Stimulated activated CD8-positive, alpha-beta memory T cell treated with anti-CD3 and anti-CD28 coated beads, Interleukin-7, amount 100 ng/mL, for 48 hours (primary cell): ENCODE data around the gene MYO15B.

ENCODE experiments used
- DNase-seq, 2 donors: peaks; one replicate each; pipeline ENCODE4 v3.0.0-alpha.2; 2020; ENCODE audit warnings: low read depth in 1 of 2; ENCODE audit errors: extremely low read depth in 1 of 2

Gene MYO15B

DNA sequence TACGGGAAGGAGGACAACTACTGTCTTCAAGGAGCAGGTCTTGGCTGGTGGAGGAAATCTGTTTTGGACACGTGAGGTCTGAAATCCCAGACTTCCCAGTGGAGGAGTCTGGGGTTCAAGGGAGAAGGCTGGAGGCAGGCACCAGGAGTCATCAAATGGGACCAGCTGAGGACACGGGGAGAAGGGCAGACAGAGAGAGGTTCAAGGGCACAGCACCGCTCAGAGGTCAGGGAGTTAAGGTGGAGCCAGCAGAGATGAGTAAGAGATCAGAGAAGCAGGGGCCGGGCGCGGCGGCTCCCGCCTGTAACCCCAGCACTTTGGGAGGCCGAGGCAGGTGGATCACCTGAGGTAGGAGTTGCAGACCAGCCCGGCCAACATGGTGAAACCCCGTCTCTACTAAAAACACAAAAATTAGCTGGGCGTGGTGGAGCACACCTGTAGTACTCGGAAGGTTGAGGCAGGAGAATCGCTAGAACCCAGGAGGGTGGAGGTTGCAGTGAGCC lies 35.2 kb downstream of the MYO15B start:
- no peak for DNase-seq

DNA sequence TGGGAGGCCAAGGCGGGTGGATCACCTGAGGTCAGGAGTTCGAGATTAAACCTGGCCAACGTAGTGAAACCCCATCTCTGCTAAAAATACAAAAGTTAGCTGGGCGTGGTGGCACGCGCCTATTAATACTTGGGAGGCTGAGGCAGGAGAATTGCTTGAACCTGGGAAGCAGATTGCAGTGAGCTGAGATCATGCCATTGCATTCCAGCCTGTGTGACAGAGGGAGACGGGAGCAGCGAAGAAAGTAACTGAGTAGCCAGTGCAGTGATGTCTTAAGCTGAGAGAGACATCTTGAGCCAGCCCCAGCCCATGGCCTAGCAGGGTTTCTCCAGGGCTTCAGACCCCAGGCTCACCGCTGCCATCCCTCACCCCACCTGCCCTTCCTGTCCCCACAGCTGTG lies 35.8 kb downstream of the MYO15B start:
- no peak for DNase-seq

DNA sequence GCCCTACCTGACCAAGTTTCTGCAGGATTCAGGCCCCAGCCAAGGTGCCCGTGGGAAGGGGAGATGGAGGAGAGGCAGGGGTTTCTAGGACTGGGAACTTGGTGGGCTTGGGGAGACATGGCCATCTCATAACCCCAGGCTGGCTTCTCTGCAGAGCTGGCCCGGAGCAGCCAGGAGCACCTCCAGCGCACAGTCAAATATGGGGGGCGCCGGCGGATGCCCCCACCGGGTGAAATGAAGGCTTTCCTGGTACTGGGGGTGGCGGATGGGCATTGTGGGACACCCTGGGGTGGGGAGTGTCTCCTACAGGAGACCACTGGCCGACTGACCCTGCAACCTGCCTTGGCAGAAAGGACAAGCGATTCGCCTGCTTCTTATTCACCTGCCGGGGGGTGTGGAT lies 36.4 kb downstream of the MYO15B start:
- no peak for DNase-seq

DNA sequence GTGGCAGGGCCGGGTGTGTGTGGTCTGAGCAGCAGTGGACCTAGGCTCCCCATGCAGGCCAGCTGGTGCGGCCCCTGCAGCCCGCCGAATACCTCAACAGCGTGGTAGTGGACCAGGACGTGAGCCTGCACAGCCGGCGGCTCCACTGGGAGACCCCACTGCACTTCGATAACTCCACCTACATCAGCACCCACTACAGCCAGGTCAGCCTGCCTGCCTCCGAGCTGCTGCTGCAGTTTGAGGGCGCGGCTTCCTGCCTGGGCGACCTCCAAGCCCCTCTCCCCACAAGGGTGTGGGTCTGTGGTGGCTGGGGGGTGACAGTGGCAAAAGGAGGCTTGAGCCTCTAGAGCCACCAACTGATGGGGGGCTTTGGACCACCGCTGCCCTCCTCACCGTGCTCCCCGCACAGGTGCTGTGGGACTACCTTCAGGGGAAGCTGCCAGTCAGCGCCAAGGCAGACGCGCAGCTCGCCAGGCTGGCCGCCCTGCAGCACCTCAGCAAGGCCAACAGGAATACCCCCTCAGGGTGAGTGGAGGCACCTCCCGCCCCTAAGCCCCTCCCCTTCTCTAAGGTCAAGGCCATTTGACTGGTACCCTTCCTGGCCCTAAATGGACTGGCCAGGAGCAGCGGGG lies 37.2 kb downstream of the MYO15B start:
- no peak for DNase-seq

DNA sequence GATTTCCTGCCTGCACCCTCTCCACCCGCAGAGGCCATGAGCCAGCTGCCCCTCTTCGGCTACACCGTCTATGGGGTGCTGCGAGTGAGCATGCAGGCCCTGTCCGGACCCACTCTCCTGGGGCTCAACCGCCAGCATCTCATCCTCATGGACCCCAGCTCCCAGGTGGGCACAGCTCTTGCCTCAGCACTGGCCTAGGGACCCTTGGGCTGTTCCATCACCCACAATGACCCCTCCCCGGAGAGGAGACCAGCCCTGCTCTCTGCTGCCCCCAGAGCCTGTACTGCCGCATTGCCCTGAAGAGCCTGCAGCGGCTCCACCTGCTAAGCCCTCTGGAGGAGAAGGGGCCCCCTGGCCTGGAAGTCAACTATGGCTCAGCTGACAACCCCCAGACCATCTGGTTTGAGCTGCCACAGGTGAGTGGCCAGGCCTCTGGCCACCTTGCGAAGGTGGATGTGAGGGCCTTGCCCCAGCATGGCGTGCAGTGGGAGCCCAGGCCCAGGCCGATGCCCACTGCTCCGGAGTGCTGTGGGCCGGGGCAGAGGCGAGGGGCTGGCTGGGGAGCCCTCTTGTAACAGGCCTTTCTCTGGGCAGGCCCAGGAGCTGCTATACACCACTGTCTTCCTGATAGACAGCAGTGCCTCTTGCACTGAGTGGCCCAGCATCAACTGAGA lies 38.4 kb downstream of the MYO15B start:
- no peak for DNase-seq

DNA sequence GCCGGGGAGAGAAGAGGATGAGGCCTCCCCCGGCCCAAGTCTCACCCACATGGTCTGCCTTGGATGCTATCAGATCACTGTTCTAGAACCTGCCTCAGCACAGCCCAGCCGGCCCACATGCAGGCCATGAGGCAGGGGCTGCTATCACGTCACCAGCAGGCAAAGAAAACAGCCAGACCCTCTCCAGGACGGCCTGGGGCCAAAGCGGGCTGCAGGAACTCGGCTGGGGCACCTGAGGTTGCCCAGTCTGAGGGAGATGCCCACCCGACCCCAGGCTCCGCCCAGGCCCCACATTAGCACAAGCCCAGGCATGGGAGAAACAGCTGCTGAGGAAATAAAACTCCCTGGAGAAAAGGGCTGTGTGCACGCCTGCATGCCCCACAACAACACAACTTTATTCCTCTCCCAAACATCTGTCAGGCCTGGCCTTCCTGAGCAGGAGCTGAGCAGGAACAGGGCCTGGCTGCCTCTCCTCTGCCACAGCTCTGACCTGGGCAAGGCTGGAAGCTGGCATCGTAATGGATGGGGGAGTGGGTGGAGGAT lies 39.0 kb downstream of the MYO15B start:
- no peak for DNase-seq

DNA sequence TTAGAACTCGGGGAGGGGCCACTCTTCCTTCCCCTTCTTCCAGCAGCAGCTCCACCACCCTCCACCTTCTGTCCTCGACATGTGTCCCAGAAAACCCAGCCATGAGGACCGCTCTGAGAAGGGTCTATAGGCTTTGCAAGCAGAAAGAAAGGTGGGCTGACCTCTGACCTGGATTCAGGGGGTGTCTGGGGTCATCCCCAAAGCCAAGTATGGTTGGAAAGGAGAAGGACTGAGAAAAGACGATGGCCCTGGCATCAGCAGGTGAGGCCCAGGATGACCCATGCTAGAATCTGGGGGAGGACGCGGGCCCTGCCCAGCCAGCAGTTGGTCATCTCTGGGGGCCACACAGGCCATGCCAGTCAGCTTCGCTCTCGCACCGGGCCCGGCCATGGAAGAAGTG lies 39.5 kb downstream of the MYO15B start:
- no peak for DNase-seq

DNA sequence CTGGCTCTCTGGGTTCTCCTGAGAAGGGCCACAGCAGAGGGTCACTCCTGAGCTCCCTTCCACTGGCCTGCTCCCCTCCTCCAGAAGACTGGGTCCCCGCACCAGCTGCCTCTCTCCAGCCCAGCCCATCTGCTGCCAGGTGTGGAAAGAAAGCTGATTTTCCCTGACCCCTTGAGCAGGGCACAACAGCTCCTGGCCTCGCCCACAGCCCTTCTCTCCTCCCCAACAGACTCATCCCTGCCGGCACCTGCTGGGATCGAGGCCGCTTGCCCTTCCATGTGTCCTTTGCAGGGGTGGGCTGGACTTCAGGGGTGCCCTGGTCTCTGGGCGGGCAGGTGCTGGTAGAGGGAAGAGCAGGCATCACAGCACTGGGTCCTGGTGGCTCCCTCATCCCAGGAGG lies 40.8 kb downstream of the MYO15B start:
- no peak for DNase-seq

DNA sequence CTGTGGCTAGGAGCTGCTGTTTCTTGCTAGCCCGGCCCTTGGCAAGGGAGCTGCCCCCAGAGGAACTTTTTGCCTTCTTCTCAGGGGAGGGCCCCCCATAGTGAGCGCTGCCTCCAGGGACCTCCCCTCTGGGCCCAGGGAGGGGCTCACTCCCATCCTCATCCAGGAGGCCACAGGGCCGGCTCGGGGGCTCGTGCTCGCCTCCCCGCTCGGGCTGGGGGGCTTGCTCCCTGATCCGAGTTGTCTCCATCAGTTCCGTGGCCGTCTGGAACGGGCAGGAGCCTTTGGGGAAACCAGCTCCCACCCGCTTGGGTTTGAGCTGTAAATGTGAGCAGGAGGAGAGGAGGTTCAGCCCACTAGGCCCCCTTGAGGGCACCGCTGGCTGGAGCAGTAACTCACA lies 41.6 kb downstream of the MYO15B start:
- no peak for DNase-seq

DNA sequence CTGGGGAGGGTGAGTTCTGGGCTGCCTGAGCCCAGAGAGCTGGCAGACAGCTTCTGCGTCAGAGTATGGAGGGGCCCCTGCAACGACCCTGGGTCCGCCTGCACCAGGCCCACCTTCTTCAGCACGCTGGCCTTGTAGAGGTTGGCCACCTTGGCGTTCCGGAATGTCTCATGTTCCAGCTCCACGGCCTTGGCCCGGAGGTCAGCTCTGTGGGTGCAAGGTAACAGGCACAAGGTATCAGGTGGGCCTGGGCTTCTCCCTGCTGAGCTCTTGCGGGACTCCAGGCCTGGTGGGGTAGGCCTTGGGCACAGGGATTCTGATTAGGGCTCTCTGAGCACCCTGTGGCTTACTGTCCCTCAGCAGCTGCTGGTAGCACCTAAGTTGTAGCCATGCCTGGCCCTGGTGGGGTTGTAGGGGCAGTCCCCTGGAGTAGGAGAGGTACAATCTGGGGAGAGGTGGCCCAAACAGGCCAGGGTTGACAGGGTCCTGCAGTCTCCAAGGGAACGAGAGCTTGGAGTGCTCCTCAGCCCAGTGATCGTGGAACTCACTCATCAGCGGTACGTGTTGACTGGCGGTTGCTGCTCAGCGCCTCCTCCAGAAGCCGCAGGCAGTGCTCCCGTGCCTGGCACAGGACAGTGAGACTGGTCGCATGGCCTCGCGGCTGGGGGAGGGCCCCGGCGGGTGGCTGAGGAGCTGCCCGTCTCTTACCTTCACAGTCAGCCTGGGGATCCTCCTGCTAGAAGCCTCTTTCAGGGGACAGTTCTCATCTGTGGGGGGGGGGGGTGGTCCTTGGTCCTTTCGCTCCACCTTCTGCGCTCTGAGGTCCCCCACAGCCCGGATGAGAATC lies 42.7 kb downstream of the MYO15B start:
- DNase-seq, result no peak

DNA sequence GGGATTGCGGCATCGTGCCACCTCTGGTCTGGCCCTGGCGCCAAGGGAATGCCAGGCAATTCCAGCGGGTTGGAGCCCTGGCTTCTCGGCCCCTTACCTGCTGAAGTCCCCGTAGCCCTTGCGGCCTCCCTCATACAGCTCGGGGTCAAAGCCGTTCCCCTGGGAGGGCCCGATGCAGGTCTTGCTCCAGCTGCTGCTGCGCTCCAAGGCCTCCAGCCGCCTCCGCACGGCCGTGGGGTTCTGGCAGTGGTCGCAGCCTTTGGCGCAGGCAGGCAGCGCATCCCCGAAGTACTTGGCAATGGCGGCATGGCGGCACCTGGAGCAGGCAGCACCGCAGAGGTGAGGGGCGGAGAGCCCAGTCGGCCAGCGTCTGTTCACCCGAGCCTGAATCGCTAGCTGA lies 43.8 kb downstream of the MYO15B start:
- no peak for DNase-seq

DNA sequence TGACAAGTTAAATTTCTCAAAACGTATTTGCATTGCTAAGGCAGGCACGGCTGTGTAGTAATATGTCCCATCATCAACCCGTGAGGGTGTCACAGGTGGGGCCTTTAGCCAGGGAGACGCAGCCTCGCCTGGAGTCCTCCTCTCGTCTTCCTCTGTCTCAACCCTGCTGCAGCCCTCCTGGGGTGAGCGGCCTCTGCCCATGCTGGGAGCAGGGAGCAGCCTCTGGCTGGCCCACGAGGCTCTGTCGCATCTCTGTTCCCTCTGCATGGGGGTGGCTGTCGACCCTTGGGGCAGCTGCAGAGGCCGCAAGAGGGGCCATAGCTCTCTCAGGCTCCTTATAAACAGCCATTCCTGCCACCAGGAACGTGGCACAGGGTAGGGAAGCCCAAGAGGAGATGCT lies 44.8 kb downstream of the MYO15B start:
- no peak for DNase-seq

DNA sequence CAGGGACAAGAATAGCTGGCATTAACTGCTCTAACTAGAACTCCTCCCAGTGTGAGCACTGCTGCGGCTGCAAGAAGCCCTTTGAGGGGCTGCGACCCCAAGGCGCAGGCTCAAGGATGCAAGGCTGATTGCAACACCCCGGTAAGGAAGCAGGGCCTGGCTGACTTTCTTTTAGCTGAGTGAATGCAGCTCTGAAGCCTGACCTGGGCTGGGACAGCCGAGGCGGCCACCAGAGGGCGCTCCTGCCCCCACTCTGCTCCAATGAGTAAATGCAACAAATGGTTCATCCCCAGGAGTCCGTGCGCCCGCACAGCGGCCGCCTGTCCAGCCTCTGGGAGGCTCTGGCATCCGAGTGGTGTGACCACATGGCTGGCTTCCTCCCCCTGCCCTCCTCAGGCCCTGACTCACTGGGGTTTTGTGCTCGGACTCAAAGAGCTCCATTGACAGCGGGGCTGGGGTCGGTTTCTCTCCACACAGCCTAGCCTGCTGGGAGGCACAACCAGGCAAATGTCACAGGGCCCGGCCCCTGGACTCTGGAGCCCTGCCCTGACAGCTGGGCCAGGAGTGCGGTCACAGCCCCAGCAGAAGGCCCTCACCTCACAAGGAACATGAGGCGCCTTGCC lies 45.4 kb downstream of the MYO15B start, which contains the start of gene SMIM5:
Gene SMIM5 (plus strand): TSS at position 572 of the 623 bp plus-strand sequence. CDS start 6,768 bp downstream, outside the sequence.
- peak; percentile 53 to 55 for DNase-seq

DNA sequence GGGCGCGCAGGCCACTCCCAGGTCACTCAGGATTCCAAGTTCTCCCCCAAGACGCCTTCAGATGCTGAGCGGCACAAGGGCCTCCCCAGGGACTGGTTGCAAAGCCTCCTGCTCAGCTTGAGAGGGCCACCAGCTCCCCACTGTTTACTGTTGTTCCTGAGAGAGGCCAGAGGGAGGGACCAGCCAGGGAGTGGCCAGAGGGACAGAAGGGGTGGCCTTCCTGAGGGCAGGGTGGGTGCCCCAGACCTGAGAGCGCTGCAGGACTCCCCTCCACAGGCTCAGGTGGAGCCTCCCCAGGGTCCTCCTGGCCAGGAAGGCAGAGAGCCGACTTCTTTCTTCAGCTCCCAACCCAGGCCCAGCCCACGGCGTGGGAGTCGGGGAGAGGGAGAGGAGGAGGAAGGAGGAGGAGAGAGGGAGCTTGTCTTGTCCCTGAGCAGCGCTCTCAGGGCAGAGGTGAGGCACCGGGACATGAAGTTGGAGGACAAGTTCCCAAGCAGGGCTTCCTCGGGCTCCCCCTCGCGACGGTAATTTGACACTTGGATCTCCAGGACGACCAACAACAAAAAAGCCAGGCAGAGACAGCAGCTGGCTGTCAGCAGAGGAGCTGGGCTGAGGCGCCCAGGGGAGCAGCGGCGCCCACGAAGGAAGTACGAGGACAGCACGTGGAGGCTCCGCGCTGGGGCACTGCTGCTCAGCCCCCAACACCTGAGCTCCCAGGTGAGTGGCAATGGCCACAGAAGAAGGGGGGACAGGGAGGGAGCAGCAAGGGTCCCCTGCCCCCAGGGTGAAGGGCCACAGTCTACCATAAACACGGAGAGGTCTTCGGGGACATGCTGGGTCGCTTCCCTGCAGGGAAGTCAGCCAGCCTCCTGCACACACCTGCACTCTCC lies 46.1 kb downstream of the MYO15B start:
- DNase-seq, result no peak

DNA sequence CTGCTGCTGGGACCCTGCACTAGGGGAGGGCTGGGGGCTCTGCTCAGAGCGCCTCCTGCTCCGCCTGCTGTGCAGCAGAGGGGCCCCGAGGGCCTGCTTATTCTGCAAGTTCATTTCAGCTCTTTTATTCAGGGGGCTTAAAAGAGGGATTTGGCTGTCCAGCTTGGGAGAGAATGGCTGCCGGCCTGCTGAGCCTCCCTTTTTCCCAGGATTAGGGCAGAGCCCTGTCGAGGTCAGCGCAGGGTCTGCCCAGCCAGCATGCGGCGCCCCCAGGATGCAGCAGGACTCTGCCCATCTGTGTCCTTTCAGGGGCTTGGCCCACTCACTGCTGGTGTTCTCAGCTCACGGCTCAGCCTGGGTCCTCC lies 46.8 kb downstream of the MYO15B start:
- DNase-seq, result no peak

DNA sequence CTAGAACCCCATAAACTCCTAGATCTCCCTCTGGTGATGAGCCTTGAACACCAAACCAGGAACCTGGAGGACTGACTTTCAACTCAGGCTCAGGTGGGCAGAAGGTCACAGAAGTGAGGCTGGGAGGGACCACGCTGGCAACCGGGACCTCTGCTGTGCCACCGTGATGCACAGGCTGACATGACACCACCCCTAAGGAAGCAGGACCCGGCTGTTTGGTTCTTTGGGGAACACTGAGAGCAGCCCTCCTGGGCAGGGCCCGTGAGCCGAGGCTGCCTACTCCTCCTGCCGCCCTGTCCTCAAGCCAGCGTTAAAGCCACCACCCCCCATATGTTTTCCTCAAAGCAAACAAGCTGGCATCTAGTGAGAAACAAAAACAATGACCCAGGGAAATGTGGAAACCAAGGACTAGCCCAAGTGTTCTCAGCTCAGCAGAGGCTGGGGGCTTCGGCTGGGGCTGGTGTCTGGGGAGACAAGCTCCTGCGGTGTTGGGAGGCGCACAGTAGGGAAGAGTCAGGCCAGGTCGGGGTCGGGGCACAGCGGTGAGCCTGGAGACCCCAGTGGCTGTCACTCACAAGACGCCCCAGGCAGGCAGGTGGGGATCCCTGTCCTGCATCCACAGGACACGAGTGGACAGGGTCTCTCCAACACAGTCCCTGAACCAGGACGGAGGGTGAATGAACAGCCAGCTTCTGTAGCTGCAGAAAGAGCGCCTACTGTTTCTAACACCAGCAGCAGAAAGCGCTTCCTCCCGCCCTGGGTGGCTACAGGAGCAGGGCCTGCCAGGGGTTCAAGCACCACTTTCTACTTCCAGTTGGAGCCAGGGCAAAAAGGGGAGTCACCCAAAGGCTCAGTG lies 47.4 kb downstream of the MYO15B start:
- DNase-seq, result no peak

DNA sequence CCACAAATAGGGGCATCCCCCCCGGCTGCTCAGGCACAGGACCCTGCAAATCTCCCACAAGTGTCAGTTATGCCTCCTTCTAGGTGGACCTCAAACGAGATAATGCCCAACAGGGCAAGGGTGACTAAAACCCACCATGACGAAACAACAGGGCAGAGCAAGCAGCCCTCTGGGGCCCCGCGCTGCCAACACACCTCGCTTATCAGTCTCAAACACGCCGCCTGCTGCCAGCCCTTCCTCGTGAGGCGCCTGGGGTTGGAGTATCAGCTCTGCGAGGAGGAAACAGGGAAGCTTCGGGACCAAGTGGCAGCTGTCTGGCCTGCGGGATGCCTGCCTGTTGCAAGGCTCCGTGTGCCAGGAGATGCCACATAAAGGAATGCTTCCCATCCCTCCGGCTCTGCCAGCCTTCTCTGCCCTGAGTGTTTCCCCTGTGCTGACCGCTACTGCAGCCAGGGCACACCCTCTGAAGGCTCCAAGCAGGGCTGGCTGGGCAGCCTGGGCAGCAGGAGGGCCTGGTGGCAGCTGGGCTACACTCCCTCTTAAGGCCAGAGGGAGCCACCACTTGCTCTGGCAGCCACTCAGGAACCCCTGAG lies 48.1 kb downstream of the MYO15B start:
- DNase-seq, result no peak

DNA sequence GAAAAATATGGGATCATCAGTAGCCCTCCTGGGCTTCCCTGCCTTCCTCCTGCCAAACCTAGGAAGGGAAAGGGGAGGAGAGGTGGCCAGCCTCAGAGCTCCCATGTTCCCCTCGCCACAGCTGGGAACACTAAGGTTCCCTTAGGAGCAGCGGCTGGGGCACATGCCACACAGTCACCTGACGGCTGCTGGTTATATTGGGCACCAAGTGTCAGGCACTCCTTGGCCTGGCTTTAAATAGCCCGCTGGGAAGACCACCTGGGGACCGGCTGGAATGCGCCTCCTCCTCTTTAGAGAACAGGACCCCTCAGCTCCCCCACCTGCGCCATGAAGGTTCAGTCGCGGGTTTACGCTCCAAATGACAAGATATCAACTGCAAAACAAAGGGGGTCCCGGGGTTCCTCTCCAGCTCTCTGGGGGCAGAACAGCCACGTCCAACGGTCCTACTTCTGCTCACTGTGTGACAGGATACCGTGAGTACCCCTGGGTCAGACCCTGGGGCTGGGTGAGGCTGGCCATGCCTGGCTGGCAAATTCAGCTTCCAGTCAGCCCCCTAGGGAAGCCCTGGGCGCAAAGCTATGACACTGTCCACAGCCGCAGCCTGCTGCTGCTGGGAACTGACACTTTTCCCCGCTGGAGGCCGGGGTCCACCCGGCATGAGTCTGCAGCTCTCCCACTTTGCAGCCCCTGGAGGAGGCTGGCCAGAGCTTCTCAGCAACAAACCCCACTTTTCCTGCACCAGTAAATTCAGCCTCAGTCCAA lies 49.0 kb downstream of the MYO15B start:
- DNase-seq, result no peak
